Neural progenitor cell (in vitro differentiated cells): ENCODE measurements around the gene PITPNC1.

Source experiments
- EZH2 ChIP-seq: fragments of 200-600 bp; sonication (generic); IDR thresholded peaks from 2 replicates; pipeline ENCODE4 v1.6.1; 2017; ENCODE audit warnings: antibody characterized with exemption, mild to moderate bottlenecking, moderate library complexity
- EZH2phosphoT487 ChIP-seq: fragments of 200-600 bp; sonication (generic); IDR thresholded peaks from 2 replicates; pipeline ENCODE4 v1.6.1; 2017; ENCODE audit warnings: antibody characterized with exemption
- TF ChIP-seq, protein P1 (sequence below): fragments of 200-600 bp; sonication (generic); IDR thresholded peaks from 2 replicates; pipeline ENCODE4 v1.5.1; 2017; ENCODE audit warnings: antibody characterized with exemption, mild to moderate bottlenecking

DNA sequence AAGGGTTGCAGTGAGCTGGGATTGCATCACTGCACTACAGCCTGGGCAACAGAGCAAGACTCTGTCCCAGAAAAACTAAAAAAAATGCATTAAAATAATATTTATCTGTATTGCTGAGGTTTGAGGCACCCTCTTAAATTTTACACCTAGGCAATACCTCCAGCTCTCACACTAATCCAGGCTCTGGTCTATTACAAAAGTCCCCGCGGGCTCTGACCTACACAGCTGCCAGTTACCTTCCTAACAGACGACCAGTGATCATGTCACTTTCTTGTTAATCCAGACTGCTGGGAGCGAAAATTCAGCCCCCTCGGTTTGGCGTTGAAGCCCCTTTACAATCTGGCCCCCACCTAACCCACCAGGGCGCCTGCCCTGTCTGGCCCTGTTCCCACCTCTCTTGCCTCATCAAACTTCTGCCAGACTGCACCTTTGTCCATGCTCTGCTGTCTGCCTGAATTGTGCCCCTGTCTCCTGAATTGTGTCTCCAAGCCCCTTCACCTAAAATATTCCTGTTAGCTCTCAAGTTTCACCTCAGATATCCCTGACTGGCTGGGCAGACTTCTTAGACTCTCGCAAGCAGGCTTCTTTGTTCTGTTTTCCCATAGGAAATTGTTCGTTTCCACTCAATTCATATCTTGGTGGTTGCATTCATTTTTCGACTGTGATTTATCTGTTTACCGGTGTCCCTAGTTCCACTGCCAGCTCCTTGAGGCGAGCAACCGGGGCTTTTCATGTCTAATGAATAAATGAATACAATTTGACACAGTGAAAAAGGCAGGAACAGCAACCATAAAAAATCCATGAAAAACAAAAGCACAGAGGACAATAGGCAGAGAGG, 65.9 kb downstream of the PITPNC1 start:
- TF ChIP-seq EZH2: no peak
- TF ChIP-seq, protein P1, sequence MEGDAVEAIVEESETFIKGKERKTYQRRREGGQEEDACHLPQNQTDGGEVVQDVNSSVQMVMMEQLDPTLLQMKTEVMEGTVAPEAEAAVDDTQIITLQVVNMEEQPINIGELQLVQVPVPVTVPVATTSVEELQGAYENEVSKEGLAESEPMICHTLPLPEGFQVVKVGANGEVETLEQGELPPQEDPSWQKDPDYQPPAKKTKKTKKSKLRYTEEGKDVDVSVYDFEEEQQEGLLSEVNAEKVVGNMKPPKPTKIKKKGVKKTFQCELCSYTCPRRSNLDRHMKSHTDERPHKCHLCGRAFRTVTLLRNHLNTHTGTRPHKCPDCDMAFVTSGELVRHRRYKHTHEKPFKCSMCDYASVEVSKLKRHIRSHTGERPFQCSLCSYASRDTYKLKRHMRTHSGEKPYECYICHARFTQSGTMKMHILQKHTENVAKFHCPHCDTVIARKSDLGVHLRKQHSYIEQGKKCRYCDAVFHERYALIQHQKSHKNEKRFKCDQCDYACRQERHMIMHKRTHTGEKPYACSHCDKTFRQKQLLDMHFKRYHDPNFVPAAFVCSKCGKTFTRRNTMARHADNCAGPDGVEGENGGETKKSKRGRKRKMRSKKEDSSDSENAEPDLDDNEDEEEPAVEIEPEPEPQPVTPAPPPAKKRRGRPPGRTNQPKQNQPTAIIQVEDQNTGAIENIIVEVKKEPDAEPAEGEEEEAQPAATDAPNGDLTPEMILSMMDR: no peak
- TF ChIP-seq EZH2phosphoT487: no peak
